ENCODE measurements around the gene PDCD2L.
"Not testable (repeated sequence)": the region's sequence is repeated elsewhere in the genome, so short reads cannot be mapped to it uniquely, and the experiment has no call there.

The PDCD2L gene

DNA sequence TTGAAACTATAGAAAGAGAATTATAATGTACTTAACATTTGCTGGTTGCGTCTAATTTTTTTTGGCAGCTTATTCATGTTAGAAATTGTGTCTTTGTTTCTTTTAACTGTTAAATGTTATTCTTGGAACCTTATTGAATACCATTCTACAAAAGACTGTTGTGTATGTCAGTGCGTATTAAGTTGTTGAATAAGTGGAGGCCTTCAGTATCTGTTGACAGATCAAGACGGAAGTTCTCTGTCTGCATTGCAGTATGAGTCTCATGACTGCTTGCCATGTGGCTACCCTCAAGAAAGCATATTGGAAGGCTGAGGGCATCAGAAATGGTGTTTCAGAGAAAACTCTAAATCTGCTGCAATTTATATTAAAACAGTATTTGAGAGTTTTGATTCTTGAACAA, 32.5 kb downstream of the PDCD2L start:
- DNase-seq (ENCODE audit: low spot score), result no peak
- TF ChIP-seq, protein P1, sequence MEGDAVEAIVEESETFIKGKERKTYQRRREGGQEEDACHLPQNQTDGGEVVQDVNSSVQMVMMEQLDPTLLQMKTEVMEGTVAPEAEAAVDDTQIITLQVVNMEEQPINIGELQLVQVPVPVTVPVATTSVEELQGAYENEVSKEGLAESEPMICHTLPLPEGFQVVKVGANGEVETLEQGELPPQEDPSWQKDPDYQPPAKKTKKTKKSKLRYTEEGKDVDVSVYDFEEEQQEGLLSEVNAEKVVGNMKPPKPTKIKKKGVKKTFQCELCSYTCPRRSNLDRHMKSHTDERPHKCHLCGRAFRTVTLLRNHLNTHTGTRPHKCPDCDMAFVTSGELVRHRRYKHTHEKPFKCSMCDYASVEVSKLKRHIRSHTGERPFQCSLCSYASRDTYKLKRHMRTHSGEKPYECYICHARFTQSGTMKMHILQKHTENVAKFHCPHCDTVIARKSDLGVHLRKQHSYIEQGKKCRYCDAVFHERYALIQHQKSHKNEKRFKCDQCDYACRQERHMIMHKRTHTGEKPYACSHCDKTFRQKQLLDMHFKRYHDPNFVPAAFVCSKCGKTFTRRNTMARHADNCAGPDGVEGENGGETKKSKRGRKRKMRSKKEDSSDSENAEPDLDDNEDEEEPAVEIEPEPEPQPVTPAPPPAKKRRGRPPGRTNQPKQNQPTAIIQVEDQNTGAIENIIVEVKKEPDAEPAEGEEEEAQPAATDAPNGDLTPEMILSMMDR (IDR thresholded peaks at IDR 0.05; ENCODE audit: extremely low read depth, missing control alignments), result no peak

GRCh38 chr19:34448191-34448590, 44.0 kb downstream of the PDCD2L start:
- TF ChIP-seq, protein P1 (IDR thresholded peaks at IDR 0.05; ENCODE audit: extremely low read depth, missing control alignments), result no peak
- DNase-seq (ENCODE audit: low spot score), result no peak

DNA sequence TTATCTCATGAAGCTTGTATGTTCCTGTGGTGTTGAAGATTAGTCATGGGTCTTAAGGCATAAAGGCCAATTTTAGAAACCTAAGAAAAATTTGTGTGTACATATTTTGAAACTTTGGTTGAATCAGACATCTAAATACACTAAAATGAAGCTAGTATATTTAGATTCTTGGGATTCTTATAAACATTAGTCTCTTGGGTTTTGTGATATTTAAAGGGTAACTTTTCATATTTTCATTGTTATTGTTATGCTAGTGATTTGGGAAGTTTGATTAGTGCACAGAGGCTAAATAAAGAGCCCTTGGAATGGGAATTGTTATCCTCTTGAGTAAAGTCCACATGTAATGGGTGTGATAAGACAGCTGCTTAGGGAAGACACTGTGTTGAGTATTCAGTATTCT, 48.5 kb downstream of the PDCD2L start:
- TF ChIP-seq, protein P1 (IDR thresholded peaks at IDR 0.05; ENCODE audit: extremely low read depth, missing control alignments), result no peak
- no peak for DNase-seq (ENCODE audit: low spot score)

DNA sequence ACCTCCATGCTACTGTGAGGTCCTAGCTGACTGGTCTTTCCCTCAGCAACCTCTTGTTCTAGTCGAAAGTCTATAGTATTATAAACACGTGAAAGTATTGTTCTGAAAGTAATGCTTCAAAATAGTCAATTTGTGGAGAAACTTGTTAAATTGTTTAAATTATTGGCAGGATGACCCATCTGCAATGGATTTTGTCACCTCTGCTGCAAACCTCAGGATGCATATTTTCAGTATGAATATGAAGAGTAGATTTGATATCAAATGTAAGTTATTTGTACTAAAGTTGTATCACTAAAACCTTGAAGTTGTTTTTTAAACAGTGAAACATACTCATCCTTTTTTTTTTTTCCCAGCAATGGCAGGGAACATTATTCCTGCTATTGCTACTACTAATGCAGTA, 49.9 kb downstream of the PDCD2L start:
- TF ChIP-seq, protein P1 (IDR thresholded peaks at IDR 0.05; ENCODE audit: extremely low read depth, missing control alignments), result no peak
- no peak for DNase-seq (ENCODE audit: low spot score)

- DNase-seq (ENCODE audit: low spot score), result no peak
- TF ChIP-seq, protein P1 (IDR thresholded peaks at IDR 0.05; ENCODE audit: extremely low read depth, missing control alignments), result no peak
Observed at GRCh38 chr19:34454685-34455084, 50.5 kb downstream of the PDCD2L start.

DNA sequence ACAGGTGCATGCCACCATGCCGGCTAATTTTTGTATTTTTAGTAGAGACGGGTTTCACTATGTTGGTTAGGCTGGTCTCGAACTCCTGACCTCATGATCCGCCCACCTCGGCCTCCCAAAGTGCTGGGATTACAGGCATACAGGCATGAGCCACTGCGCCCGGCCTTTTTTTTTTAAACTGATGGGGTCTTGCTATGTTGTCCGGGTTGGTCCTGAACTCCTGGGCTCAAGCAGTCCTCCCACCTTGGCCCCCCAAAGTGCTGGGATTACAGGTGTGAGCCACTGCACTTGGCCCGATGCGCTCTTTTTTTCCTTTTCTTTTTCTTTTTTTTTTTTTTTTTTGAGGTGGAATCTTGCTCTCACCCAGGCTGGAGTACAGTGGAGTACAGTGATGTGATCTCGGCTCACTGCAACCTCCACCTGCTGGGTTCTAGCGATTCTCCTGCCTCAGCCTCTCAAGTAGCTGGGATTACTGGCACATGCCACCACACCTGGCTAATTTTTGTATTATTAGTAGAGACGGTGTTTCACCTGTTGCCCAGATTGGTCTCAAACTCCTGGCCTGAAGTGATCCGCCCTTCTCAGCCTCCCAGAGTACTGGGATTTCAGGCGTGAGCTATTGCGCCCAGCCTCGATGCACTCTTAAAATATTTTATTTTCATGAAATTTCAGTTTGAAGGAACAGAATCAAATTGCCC, 51.7 kb downstream of the PDCD2L start:
- not testable (repeated sequence) for DNase-seq (ENCODE audit: low spot score)

DNA sequence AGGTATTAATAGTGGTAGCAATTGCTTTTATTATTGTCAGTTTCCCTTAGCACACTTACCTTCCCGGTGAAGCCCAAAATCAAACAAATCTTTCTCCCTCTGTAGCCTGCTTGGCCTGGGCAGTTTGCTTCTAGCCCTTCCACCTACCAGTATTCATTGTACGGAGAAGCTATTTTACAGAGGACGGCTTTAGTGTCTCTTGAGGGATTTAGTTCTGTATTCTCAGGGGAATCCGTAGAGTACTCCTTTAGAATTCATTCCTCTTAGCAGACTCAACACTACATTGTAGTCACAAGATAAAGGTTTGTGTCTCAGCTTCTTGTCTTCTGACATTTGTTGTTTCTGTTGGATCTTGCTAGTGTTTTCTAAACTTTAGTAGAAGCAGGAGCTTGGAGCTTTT, 53.2 kb downstream of the PDCD2L start:
- DNase-seq (ENCODE audit: low spot score), result no peak
- TF ChIP-seq, protein P1 (IDR thresholded peaks at IDR 0.05; ENCODE audit: extremely low read depth, missing control alignments), result no peak

DNA sequence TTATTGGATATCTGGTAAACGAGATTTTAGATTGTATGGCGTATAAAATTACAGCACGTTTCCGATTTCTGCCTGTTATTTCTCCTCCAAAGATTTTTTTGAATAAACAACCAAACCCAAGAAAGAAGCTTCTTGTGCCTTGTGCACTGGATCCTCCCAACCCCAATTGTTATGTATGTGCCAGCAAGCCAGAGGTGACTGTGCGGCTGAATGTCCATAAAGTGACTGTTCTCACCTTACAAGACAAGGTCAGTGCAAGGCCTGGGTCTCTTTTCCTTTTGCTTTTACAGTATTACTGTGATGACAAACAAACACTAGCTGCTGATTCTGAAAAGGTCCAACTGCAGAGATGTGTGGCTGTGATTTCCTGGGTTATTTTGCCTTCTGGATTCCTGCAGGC, 54.5 kb downstream of the PDCD2L start:
- no peak for DNase-seq (ENCODE audit: low spot score)
- TF ChIP-seq, protein P1 (IDR thresholded peaks at IDR 0.05; ENCODE audit: extremely low read depth, missing control alignments), result no peak
